ENCODE results near the gene TNS3.

DNA sequence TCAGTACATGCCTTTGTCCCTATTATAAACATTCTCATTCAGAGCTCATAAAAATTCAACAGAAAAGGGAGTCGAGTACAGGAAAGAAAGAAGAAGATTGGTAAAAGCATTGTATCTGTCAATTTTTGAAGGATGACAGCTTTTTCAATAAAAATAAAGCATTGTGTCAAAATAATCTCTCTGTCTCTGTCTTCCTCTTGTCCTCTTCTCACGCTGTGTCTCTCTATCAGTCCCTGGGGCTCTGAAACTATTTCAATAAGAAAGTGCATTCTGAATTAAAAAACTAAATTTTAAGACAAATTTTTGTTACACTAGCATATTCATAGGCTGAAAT, 248.4 kb downstream of the TNS3 start:
- TF ChIP-seq, protein P1, sequence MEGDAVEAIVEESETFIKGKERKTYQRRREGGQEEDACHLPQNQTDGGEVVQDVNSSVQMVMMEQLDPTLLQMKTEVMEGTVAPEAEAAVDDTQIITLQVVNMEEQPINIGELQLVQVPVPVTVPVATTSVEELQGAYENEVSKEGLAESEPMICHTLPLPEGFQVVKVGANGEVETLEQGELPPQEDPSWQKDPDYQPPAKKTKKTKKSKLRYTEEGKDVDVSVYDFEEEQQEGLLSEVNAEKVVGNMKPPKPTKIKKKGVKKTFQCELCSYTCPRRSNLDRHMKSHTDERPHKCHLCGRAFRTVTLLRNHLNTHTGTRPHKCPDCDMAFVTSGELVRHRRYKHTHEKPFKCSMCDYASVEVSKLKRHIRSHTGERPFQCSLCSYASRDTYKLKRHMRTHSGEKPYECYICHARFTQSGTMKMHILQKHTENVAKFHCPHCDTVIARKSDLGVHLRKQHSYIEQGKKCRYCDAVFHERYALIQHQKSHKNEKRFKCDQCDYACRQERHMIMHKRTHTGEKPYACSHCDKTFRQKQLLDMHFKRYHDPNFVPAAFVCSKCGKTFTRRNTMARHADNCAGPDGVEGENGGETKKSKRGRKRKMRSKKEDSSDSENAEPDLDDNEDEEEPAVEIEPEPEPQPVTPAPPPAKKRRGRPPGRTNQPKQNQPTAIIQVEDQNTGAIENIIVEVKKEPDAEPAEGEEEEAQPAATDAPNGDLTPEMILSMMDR (IDR thresholded peaks at IDR 0.05; ENCODE audit: insufficient read depth, low read length): no peak
- TF ChIP-seq, protein P2, sequence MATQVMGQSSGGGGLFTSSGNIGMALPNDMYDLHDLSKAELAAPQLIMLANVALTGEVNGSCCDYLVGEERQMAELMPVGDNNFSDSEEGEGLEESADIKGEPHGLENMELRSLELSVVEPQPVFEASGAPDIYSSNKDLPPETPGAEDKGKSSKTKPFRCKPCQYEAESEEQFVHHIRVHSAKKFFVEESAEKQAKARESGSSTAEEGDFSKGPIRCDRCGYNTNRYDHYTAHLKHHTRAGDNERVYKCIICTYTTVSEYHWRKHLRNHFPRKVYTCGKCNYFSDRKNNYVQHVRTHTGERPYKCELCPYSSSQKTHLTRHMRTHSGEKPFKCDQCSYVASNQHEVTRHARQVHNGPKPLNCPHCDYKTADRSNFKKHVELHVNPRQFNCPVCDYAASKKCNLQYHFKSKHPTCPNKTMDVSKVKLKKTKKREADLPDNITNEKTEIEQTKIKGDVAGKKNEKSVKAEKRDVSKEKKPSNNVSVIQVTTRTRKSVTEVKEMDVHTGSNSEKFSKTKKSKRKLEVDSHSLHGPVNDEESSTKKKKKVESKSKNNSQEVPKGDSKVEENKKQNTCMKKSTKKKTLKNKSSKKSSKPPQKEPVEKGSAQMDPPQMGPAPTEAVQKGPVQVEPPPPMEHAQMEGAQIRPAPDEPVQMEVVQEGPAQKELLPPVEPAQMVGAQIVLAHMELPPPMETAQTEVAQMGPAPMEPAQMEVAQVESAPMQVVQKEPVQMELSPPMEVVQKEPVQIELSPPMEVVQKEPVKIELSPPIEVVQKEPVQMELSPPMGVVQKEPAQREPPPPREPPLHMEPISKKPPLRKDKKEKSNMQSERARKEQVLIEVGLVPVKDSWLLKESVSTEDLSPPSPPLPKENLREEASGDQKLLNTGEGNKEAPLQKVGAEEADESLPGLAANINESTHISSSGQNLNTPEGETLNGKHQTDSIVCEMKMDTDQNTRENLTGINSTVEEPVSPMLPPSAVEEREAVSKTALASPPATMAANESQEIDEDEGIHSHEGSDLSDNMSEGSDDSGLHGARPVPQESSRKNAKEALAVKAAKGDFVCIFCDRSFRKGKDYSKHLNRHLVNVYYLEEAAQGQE (IDR thresholded peaks at IDR 0.05; ENCODE audit: insufficient replicate concordance, low read depth): no peak

Measured in HL-60 (cell line).